Gastrocnemius medialis (tissue), 4 donors: ENCODE measurements around the gene NFIA. TPM values are rescaled to one million over a fixed set of nuclear protein-coding genes. Genes with fewer than 3 reads are reported as not detected.
A peak's percentile ranks its signal among the peaks of the same experiment; 100 is the strongest.

Experiments used
- ATAC-seq, 2 donors: fragments of 150-250 bp; one replicate each; pipeline ENCODE4 v1.9.1; 2016
- DNase-seq, 2 donors: peaks; one replicate each; pipeline ENCODE4 v3.0.0-alpha.2; 2019
- H3K27ac ChIP-seq, 4 donors: fragments of 200-600 bp; sonication (generic); 1 replicate in 1 of 4; 2 replicates in 3 of 4; pipeline ENCODE4 v1.5.1; 2016 to 2018; ENCODE audit warnings: mild to moderate bottlenecking in 2 of 4, moderate library complexity in 1 of 4
- H3K27me3 ChIP-seq, 3 donors: fragments of 200-600 bp; sonication (generic) in 2 of 3; 1 replicate in 1 of 3; 2 replicates in 2 of 3; pipeline versions ENCODE4 v1.5.1 to v1.6.0; 2016 to 2019; ENCODE audit warnings: mild to moderate bottlenecking in 1 of 3, moderate library complexity in 1 of 3
- H3K36me3 ChIP-seq, 2 donors: fragments of 200-600 bp; sonication (generic) in 1 of 2; one replicate each; pipeline ENCODE4 v1.5.1; 2017 to 2018
- H3K4me1 ChIP-seq, 2 donors: fragments of 200-600 bp; sonication (generic) in 1 of 2; one replicate each; pipeline ENCODE4 v1.5.1; 2016 to 2017; ENCODE audit warnings: mild to moderate bottlenecking in 2 of 2
- H3K4me3 ChIP-seq, 4 donors: fragments of 200-600 bp; sonication (generic) in 3 of 4; 1 replicate in 1 of 4; 2 replicates in 3 of 4; pipeline ENCODE4 v1.5.1; 2016 to 2019; ENCODE audit warnings: mild to moderate bottlenecking in 2 of 4
- H3K9me3 ChIP-seq, 3 donors: fragments of 200-600 bp; sonication (generic) in 2 of 3; 1 replicate in 1 of 3; 2 replicates in 2 of 3; pipeline ENCODE4 v1.5.1; 2016 to 2019
- CTCF ChIP-seq, 5 experiments: fragments of 450-650 bp in 3 of 5; fragments of 200-600 bp in 2 of 5; sonication (generic) in 2 of 5; IDR thresholded peaks in 4 of 5; conservative IDR thresholded peaks in 1 of 5; 1 replicate in 4 of 5; 2 replicates in 1 of 5; pipeline ENCODE4 v1.5.1; 2016 to 2019; ENCODE audit warnings: antibody characterized with exemption in 5 of 5, mild to moderate bottlenecking in 3 of 5, moderate library complexity in 3 of 5
- POLR2A ChIP-seq, 2 donors: fragments of 450-650 bp; IDR thresholded peaks; one replicate each; pipeline ENCODE4 v1.6.1; 2017; ENCODE audit warnings: antibody characterized with exemption in 2 of 2, mild to moderate bottlenecking in 2 of 2, moderate library complexity in 2 of 2
- in situ Hi-C, 4 donors: fragments of 200-750 bp; cut with MboI; loops; one replicate each; pipeline versions ENCODE4 v1.15.0 to v1.8.0; 2017; ENCODE audit warnings: low sequenced_read_pairs in 4 of 4
- intact Hi-C: fragments of 100-400 bp; cut with DNase I; formaldehyde crosslinking; loops from one replicate; pipeline ENCODE4 v1.15.1; 2023; ENCODE audit warnings: low total_unique reads
- total RNA-seq, 4 donors: library from RNA; depleted of rRNA; stranded (reverse); fragments of >200 nt; gene quantifications; one replicate each; pipeline versions ENCODE4 v1.1.0 to v1.2.3, GENCODE V29; 2016

NFIA gene
- total RNA-seq, 4 donors from 2014 or later: 12.9 to 27.0 (median 26.6) TPM

GRCh38 chr1:61337441-61337951 is 255.1 kb downstream of the NFIA start:
- H3K9me3 ChIP-seq: no peaks in the 10 kb centered on the region
- in situ Hi-C loops (loop anchor here in 3 of 4 donors (5.0 to 25.0 kb wide), 5 partner anchors 253 to 475 kb away; partner anchors contain the start of gene NFIA (in 1 of the 3)), intact Hi-C loops (loop anchor here (2.0 to 5.0 kb wide), 4 partner anchors 155 to 485 kb away; no protein-coding TSS in a partner anchor)
- H3K27me3 ChIP-seq: no peaks in the 10 kb centered on the region
- DNase-seq: no peak
- H3K27ac ChIP-seq: peak overlapping the region; percentile 75 to 83 (median 78)
- ATAC-seq: no peak
- peaks cover 32 to 35% of the 10 kb centered on the region in 2 donors for H3K4me1 ChIP-seq
- TF ChIP-seq POLR2A (IDR thresholded peaks at IDR 0.05) (no peak), CTCF (IDR thresholded peaks at IDR 0.05 in 4 of 5, conservative IDR thresholded peaks at IDR 0.05 in 1 of 5) (no peak)
- H3K4me3 ChIP-seq: peak overlapping the region in 3 of 4 donors; percentile 2 to 38 (median 17)
- H3K36me3 ChIP-seq: no peaks in the 10 kb centered on the region

- Histone ChIP-seq H3K27me3 (no peaks in the 10 kb centered on the region), H3K9me3 (no peaks in the 10 kb centered on the region), H3K36me3 (no peaks in the 10 kb centered on the region), H3K27ac (peak overlapping the region; percentile 75 to 83 (median 78)), H3K4me1 (peaks cover 33 to 35% of the 10 kb centered on the region in 2 donors), H3K4me3 (peak overlapping the region; percentile 32 to 41 (median 38))
- TF ChIP-seq CTCF (IDR thresholded peaks at IDR 0.05 in 4 of 5, conservative IDR thresholded peaks at IDR 0.05 in 1 of 5) (peak; percentile 70 to 86 (median 78)), POLR2A (IDR thresholded peaks at IDR 0.05) (no peak)
- intact Hi-C loops (loop anchor here (1.0 to 5.0 kb wide), 7 partner anchors 97 to 486 kb away; no protein-coding TSS in a partner anchor), in situ Hi-C loops (loop anchor here in 3 of 4 donors (5.0 to 25.0 kb wide), 5 partner anchors 253 to 476 kb away; partner anchors contain the start of gene NFIA (in 1 of the 3))
- DNase-seq (peak; percentile 74 to 81), ATAC-seq (peak; percentile 87 to 92)
Measured at GRCh38 chr1:61337981-61338848, 255.9 kb downstream of the NFIA start.

- Histone ChIP-seq H3K4me3 (peak overlapping the region; percentile 32 to 41 (median 38)), H3K27ac (peak overlapping the region; percentile 75 to 83 (median 78)), H3K4me1 (peaks cover 35 to 36% of the 10 kb centered on the region in 2 donors), H3K9me3 (no peaks in the 10 kb centered on the region), H3K27me3 (no peaks in the 10 kb centered on the region), H3K36me3 (no peaks in the 10 kb centered on the region)
- intact Hi-C loops: loop anchor here (1.0 to 5.0 kb wide), 6 partner anchors 98 to 487 kb away; no protein-coding TSS in a partner anchor
- ATAC-seq: no peak
- in situ Hi-C loops: loop anchor here in 3 of 4 donors (5.0 to 25.0 kb wide), 5 partner anchors 254 to 477 kb away; partner anchors contain the start of gene NFIA (in 1 of the 3)
- DNase-seq: no peak
- TF ChIP-seq CTCF (IDR thresholded peaks at IDR 0.05 in 4 of 5, conservative IDR thresholded peaks at IDR 0.05 in 1 of 5) (no peak), POLR2A (IDR thresholded peaks at IDR 0.05) (no peak)
Measured at GRCh38 chr1:61338899-61339298, 256.5 kb downstream of the NFIA start.

- H3K27ac ChIP-seq: no peak overlapping the region
- no peaks in the 10 kb centered on the region for H3K9me3 ChIP-seq
- H3K36me3 ChIP-seq: no peaks in the 10 kb centered on the region
- intact Hi-C loops: no loop called here
- in situ Hi-C loops: loop anchor here (10.0 to 25.0 kb wide), 5 partner anchors 53 to 479 kb away; no protein-coding TSS in a partner anchor
- H3K4me3 ChIP-seq: no peak overlapping the region
- no peak for DNase-seq
- no peak for ATAC-seq
- H3K4me1 ChIP-seq: peaks cover 39% of the 10 kb centered on the region in 2 donors
- H3K27me3 ChIP-seq: no peaks in the 10 kb centered on the region
- no peak for TF ChIP-seq CTCF (IDR thresholded peaks at IDR 0.05 in 4 of 5, conservative IDR thresholded peaks at IDR 0.05 in 1 of 5)
- TF ChIP-seq POLR2A (IDR thresholded peaks at IDR 0.05): no peak
Measured at GRCh38 chr1:61341426-61341825, 259.1 kb downstream of the NFIA start.
